Measurements from ENCODE around the gene FABP1. TPM values are rescaled to one million over a fixed set of nuclear protein-coding genes. Genes with fewer than 3 reads are reported as not detected.

Gene FABP1
- total and polyA plus RNA-seq, 2 of the 8 experiments (the other 6 are each of a cell fraction or from before 2014, with no cell fraction given), result 0.09 TPM; not detected in 1

DNA sequence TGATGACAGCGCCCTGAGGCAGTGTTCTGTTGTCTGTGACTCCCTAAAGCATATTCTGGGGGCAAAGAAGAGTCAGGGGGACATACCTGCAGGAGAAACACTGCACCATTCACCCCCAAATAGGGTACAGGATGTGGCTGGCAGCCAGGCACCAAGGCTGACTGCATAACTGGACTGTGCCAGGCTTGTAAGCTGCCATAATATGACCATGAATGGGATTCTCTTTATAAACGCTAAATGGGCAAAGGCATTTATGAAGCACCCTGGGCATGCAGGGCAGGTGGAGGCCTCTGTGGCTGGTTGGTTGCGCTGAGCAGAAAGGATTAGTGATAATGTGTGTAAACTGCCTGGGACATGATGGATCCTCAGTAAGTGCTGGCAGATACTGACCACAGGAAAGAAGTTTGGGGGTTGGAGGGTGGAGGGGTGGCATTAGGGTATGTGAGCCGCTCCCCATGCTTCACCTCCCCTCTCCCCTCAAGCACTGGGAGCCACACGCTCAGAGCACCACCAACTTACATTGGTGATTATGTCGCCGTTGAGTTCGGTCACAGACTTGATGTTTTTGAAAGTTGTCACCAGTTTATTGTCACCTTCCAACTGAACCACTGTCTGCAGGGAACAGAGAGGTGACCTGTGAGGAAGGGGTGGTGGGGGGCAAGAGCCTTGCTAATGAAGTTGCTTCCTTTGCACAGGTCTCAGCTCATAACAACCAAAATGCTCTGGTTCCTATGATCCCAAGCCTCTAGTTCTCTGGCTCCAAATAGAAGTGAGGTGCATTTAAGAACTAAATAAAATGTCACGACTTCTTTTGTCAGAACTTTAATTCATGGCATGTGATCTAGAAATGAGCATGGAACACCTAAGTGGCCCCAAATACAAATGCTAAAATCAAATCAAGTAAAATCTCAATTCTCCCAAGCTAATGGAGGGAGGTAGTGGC is 3.6 kb downstream of the FABP1 start:
- Histone ChIP-seq H2BK15ac (ENCODE audit: low read length) (no peak overlapping the region), H3K79me1 (ENCODE audit: low read depth, low read length) (no peaks in the 10 kb centered on the region; the same call in 1 of the 2 replicates), H3K23ac (ENCODE audit: insufficient read length) (no peak overlapping the region), H3K36me3 (ENCODE audit: control insufficient read depth in 2 of 4, insufficient read depth in 4 of 4, low read length in 3 of 4) (no peaks in the 10 kb centered on the region), H3K4ac (replicated peaks; ENCODE audit: insufficient read length, low read depth, low read length) (no peak overlapping the region), H2AFZ (ENCODE audit: low read length) (no peak overlapping the region), H2AK5ac (ENCODE audit: low read depth, low read length) (no peak overlapping the region), H3K4me3 (ENCODE audit: extremely low read depth in 1 of 4, insufficient read depth in 2 of 4, low read depth in 3 of 4, low read length in 4 of 4) (no peak overlapping the region), H3K9me3 (ENCODE audit: insufficient read depth in 2 of 2, low read depth in 1 of 2, low read length in 1 of 2) (no peaks in the 10 kb centered on the region), H3K14ac (ENCODE audit: insufficient read length) (no peak overlapping the region), H3K18ac (ENCODE audit: extremely low read depth, low read length) (no peak overlapping the region), H3K23me2 (ENCODE audit: low read depth, low read length) (no peaks in the 10 kb centered on the region), H3K27ac (ENCODE audit: low read depth, low read length) (no peak overlapping the region), H2BK5ac (ENCODE audit: low read depth, low read length) (no peak overlapping the region), H3K4me1 (replicated peaks in 1 of 4; ENCODE audit: control insufficient read depth in 3 of 4, insufficient read depth in 4 of 4, low read length in 3 of 4) (no peaks in the 10 kb centered on the region), H2BK20ac (ENCODE audit: low read length) (no peak overlapping the region), H2BK12ac (ENCODE audit: low read depth, low read length) (no peak overlapping the region), H3K4me2 (ENCODE audit: insufficient read depth in 1 of 2, low read depth in 2 of 2, low read length in 2 of 2) (no peak overlapping the region), H4K8ac (ENCODE audit: extremely low read depth, insufficient read depth, low read length) (no peak overlapping the region), H3K27me3 (replicated peaks in 1 of 4; ENCODE audit: control insufficient read depth in 3 of 4, extremely low read depth in 1 of 4, insufficient read depth in 3 of 4, low read length in 3 of 4) (no peaks in the 10 kb centered on the region), H3K56ac (replicated peaks; ENCODE audit: insufficient read length, low read depth, low read length) (no peak overlapping the region), H4K91ac (replicated peaks; ENCODE audit: insufficient read length, low read length) (no peak overlapping the region), H2BK120ac (replicated peaks; ENCODE audit: low read depth, low read length) (no peak overlapping the region), H4K20me1 (replicated peaks in 1 of 2; ENCODE audit: control insufficient read depth in 1 of 2, insufficient read depth in 2 of 2, low read length in 2 of 2) (no peaks in the 10 kb centered on the region), H4K5ac (ENCODE audit: insufficient read length, low read depth, low read length) (no peak overlapping the region), H3K79me2 (ENCODE audit: control insufficient read depth in 1 of 2, insufficient read depth in 2 of 2, low read length in 2 of 2) (no peaks in the 10 kb centered on the region), H3K9ac (replicated peaks in 1 of 4; ENCODE audit: extremely low read depth in 1 of 4, low read depth in 3 of 4, low read length in 3 of 4) (no peak overlapping the region)
- POLR2A ChIA-PET (ENCODE audit: partially characterized antibody), result no interaction called here
- CTCF ChIA-PET (ENCODE audit: partially characterized antibody), result interaction anchor here (1.5 kb wide), 1 partner anchor 22 kb away, joined by 3 read pairs; no protein-coding TSS in a partner anchor
- FAIRE-seq (no peak), DNase-seq (ENCODE audit: low read depth in 1 of 2, low spot score in 2 of 2) (no peak)
- WGBS, 2 experiments (ENCODE audit: extremely low coverage in 1 of 2, insufficient coverage in 1 of 2, insufficient read length in 1 of 2, insufficient replicate concordance in 2 of 2, low coverage in 1 of 2, low lambda C conversion rate in 2 of 2, missing lambda C conversion rate in 1 of 2), result 90% methylated on average over 9 of the region's 9 CpGs; no CpG with 5 or more reads in 1 of the 2 experiments
- TF ChIP-seq KDM5A (IDR thresholded peaks at IDR 0.05; ENCODE audit: low read length), result no peak
- no peak for TF ChIP-seq SP2 (IDR thresholded peaks at IDR 0.05; ENCODE audit: low read length)
- TF ChIP-seq BACH1 (IDR thresholded peaks at IDR 0.05; ENCODE audit: low read length), result no peak
- TF ChIP-seq GTF2F1 (IDR thresholded peaks at IDR 0.05; ENCODE audit: borderline replicate concordance, low read depth, low read length), result no peak
- no peak for TF ChIP-seq POLR2AphosphoS5 (IDR thresholded peaks at IDR 0.05; ENCODE audit: low read depth, low read length)
- TF ChIP-seq RAD21 (IDR thresholded peaks at IDR 0.05 in 1 of 2, conservative IDR thresholded peaks at IDR 0.05 in 1 of 2; ENCODE audit: low read depth in 2 of 2, low read length in 2 of 2), result no peak
- TF ChIP-seq SUZ12 (IDR thresholded peaks at IDR 0.05; ENCODE audit: low read length), result no peak
- TF ChIP-seq CHD2 (IDR thresholded peaks at IDR 0.05; ENCODE audit: low read length), result no peak
- TF ChIP-seq CBX8 (IDR thresholded peaks at IDR 0.05; ENCODE audit: borderline replicate concordance, low read depth, low read length), result no peak
- no peak for TF ChIP-seq JUN (IDR thresholded peaks at IDR 0.05; ENCODE audit: low read depth, low read length)

Data from H1 (cell line).